GM19240 (cell line): ENCODE data around the gene VPS52.
"Not testable (repeated sequence)": the region's sequence is repeated elsewhere in the genome, so short reads cannot be mapped to it uniquely, and the experiment has no call there.

Experiments
- DNase-seq: peaks from one replicate; pipeline ENCODE4 v3.0.0; 2011; ENCODE audit warnings: low spot score; ENCODE audit not compliant: insufficient read length

VPS52 gene

GRCh38 chr6:33285214-33285613 is 13.5 kb upstream of the VPS52 start:
- DNase-seq: not testable (repeated sequence)

GRCh38 chr6:33280539-33280938 is 8.9 kb upstream of the VPS52 start:
- DNase-seq: no peak

GRCh38 chr6:33279971-33280511 is 8.4 kb upstream of the VPS52 start:
- no peak for DNase-seq

- no peak for DNase-seq
These were observed 7.6 kb upstream of the VPS52 start for GRCh38 chr6:33279257-33279695.

- no peak for DNase-seq
These were observed 7.1 kb upstream of the VPS52 start for GRCh38 chr6:33278810-33279209.

- DNase-seq: no peak
These were observed 6.7 kb upstream of the VPS52 start for GRCh38 chr6:33278392-33278741.

- no peak for DNase-seq
These were observed 6.2 kb upstream of the VPS52 start for GRCh38 chr6:33277663-33278391.

GRCh38 chr6:33276864-33277662 is 5.4 kb upstream of the VPS52 start, which contains the start of gene B3GALT4:
Gene B3GALT4 (plus strand): TSS chr6:33277123. CDS start chr6:33277420, 297 bp downstream.
- DNase-seq: no peak

GRCh38 chr6:33276581-33276863 is 4.8 kb upstream of the VPS52 start:
- no peak for DNase-seq

GRCh38 chr6:33275795-33276580 is 4.3 kb upstream of the VPS52 start:
- not testable (repeated sequence) for DNase-seq

GRCh38 chr6:33273924-33274902 is 2.5 kb upstream of the VPS52 start:
- DNase-seq: no peak

- DNase-seq: no peak
These were observed 1.6 kb upstream of the VPS52 start for GRCh38 chr6:33273129-33273923.

GRCh38 chr6:33272275-33273128 is 826 bp upstream of the VPS52 start:
- no peak for DNase-seq

GRCh38 chr6:33271117-33271467 is 584 bp downstream of the VPS52 start:
- DNase-seq: no peak

- DNase-seq: no peak
These were observed 7.7 kb downstream of the VPS52 start for GRCh38 chr6:33264015-33264414.

GRCh38 chr6:33262490-33262889 is 9.2 kb downstream of the VPS52 start:
- DNase-seq: not testable (repeated sequence)

- DNase-seq: no peak
These were observed 12.6 kb downstream of the VPS52 start for GRCh38 chr6:33259032-33259431.

GRCh38 chr6:33254591-33254990 is 17.1 kb downstream of the VPS52 start:
- no peak for DNase-seq

GRCh38 chr6:33252759-33253158 is 18.9 kb downstream of the VPS52 start:
- DNase-seq: no peak
